Activated T-cell treated with anti-CD3 and anti-CD28 coated beads, Interleukin-2, amount 50 U/mL, for 48 hours (primary cell): ENCODE measurements around the gene CYP4F22.
"Not testable (repeated sequence)": the region's sequence is repeated elsewhere in the genome, so short reads cannot be mapped to it uniquely, and the experiment has no call there.

Source experiments
- DNase-seq, 2 experiments: peaks; one replicate each; pipeline ENCODE4 v3.0.0-alpha.2; 2020

Gene CYP4F22

GRCh38 chr19:15583346-15583745 is 75.0 kb downstream of the CYP4F22 start:
- DNase-seq = no peak

GRCh38 chr19:15584095-15584494 is 75.8 kb downstream of the CYP4F22 start:
- DNase-seq = no peak

DNA sequence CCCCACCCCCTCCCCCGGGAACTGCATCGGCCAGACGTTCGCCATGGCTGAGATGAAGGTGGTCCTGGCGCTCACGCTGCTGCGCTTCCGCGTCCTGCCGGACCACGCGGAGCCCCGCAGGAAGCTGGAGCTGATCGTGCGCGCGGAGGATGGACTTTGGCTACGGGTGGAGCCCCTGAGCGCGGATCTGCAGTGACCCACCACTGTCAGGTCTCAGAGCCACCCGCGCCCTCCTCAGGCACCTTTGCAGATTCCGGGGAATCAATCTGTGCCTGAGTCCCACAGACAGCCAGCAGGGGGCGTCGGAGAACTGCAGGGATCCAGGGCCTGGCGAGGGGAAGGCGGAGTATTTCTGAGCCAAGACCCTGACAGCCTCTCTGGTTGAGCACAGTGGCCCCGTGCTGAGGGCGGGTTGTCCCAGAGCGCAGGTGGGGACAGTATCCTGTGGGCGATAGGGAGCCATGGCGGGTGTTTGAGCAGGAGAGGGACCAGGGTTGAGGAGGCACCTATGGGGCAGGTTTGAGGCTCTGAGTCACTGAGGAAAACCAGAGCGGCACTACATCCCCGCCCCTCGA is 76.3 kb downstream of the CYP4F22 start:
- DNase-seq = peak; percentile 90 to 92

DNA sequence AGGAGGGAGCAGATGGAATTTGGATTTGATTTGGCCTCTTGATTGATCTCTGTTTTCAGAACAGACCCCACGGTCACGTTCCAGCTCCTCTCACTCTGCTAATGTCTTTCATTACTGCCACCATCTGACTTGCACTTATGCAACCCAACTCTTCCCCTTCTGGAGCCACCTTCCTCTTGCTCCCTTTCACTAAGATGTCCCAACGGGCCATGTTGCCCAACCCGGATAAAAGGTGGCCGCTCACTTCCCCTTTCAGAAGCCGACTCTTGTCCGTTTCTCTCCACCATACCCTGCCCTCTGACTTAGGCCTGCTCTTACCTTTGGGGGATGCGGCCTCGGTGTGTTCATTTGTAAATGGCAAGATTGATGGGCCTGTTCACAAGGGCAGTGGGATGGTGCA is 79.3 kb downstream of the CYP4F22 start:
- DNase-seq = no peak

- no peak for DNase-seq
These were observed 79.9 kb downstream of the CYP4F22 start for GRCh38 chr19:15588265-15588664.

- no peak for DNase-seq
These were observed 81.6 kb downstream of the CYP4F22 start for GRCh38 chr19:15589760-15590451.

DNA sequence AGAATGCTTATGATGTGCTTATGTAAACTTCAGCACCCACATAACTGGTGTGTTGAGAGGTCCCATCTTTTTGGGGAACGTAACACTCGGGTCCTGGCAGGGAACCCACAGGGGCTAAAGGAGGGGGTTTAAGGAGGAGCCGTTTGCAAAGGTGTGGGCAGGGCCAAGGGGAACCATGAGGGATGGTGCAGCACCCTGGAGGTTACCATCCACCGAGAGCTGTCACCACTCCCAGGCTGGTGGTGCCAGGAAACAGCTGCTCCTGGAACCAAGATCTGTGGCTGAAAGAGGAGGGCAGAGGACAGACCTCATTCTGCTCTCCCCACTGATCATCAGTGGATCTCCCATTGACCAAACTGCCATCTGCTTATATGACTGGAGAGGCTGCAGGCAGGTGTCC is 83.5 kb downstream of the CYP4F22 start:
- DNase-seq = no peak

DNA sequence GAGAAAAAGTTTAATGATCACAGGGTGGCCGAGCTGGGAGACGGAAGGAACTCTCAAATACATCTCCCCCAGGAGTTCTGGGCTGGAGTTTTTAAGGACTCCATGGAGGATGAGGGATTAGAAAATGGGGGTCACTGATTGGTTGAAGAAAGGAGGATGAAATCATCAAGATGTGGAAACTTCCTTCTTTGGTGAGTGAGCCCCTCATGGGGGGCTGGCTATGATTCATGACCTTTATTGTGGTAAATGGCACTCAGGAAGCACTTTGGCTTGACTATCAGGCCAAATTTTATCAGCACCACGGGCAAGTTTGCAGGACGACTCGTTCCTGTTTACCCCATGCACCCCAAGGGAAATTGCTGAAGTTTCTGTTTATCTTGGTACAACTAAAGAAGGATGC is 84.2 kb downstream of the CYP4F22 start:
- not testable (repeated sequence) for DNase-seq

- not testable (repeated sequence) for DNase-seq
These were observed 85.4 kb downstream of the CYP4F22 start for GRCh38 chr19:15593766-15594165.

GRCh38 chr19:15595069-15595468 is 86.7 kb downstream of the CYP4F22 start:
- no peak for DNase-seq
